Measurements from ENCODE around the gene EXOC1L.

Gene EXOC1L

DNA sequence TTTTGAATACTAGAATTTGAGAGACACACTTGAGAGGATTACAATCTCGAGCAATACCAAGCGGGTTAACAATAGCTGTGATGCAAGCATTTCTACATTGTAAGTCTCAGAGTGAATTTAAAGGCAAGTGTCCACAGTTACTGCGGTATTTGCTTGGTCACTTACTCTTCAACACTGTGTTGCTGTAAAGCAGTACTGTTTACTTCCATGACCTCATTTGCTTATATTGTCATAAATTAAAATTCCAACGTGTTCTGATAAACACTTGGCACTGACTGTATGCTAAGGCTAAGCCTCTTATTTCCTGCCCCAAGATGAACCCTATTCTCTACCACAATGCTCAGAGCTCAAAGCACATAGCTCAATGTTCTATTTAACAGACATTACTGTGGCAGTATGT lies 11.1 kb downstream of the EXOC1L start:
- H3K9me3 ChIP-seq (ENCODE audit: control insufficient read depth, insufficient read depth, low read length): no peaks in the 10 kb centered on the region
- H3K4me2 ChIP-seq (ENCODE audit: low read length): no peak overlapping the region
- no peak overlapping the region for H3K27ac ChIP-seq (ENCODE audit: low read depth, low read length)
- no peaks in the 10 kb centered on the region for H3K79me2 ChIP-seq (ENCODE audit: control insufficient read depth, low read length)
- H3K36me3 ChIP-seq (ENCODE audit: control insufficient read depth, low read length): no peaks in the 10 kb centered on the region
- H3K4me3 ChIP-seq (ENCODE audit: low read length): no peak overlapping the region
- no peaks in the 10 kb centered on the region for H3F3A ChIP-seq (ENCODE audit: control insufficient read depth, insufficient read depth)
- H4K20me1 ChIP-seq (ENCODE audit: control insufficient read depth, insufficient read depth, low read depth, low read length): no peaks in the 10 kb centered on the region
- no peaks in the 10 kb centered on the region for H3K27me3 ChIP-seq (ENCODE audit: control insufficient read depth, low read length)
- H3K9me2 ChIP-seq (replicated peaks; ENCODE audit: control insufficient read depth, low read length): no peaks in the 10 kb centered on the region
- no peak for TF ChIP-seq EZH2phosphoT487 (IDR thresholded peaks at IDR 0.05; ENCODE audit: borderline replicate concordance, low read length)
- TF ChIP-seq, protein P1, sequence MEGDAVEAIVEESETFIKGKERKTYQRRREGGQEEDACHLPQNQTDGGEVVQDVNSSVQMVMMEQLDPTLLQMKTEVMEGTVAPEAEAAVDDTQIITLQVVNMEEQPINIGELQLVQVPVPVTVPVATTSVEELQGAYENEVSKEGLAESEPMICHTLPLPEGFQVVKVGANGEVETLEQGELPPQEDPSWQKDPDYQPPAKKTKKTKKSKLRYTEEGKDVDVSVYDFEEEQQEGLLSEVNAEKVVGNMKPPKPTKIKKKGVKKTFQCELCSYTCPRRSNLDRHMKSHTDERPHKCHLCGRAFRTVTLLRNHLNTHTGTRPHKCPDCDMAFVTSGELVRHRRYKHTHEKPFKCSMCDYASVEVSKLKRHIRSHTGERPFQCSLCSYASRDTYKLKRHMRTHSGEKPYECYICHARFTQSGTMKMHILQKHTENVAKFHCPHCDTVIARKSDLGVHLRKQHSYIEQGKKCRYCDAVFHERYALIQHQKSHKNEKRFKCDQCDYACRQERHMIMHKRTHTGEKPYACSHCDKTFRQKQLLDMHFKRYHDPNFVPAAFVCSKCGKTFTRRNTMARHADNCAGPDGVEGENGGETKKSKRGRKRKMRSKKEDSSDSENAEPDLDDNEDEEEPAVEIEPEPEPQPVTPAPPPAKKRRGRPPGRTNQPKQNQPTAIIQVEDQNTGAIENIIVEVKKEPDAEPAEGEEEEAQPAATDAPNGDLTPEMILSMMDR (IDR thresholded peaks at IDR 0.05; ENCODE audit: low read depth, low read length, poor library complexity, severe bottlenecking): no peak
- no peaks in the 10 kb centered on the region for H3K4me1 ChIP-seq (ENCODE audit: control insufficient read depth, low read length)

DNA sequence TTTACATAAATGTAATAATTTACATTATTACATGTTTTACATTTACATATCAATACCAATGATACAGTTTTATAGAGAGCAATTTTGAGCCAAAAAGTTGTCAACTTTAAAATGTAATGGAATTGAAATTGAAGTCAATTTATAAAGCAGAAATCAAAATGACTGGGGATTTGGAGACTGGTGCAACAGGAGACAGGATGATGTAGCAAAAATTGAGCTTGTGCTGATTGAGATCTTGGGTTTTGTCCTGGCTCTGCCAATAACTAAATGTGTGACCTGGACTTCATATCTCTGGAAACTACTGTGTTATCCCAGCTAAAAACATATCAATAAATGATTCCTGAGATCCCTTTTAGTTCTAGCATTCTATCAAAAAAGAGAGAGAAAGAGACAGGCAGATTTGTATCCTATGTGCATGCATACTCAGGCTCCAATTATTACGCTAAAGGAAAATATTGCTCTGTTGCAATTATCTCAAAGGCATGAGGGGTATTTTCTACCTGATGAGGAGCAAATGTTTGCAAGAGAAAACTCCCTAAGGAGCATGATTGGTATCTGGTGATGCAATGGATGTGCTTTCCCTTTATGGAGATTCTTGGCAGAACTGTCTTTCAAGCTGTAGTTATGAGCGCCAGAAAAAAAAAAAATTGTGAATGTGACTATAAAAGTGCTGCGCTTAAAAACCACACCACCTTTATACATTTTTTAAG lies 14.7 kb downstream of the EXOC1L start:
- Histone ChIP-seq H3K27me3 (ENCODE audit: control insufficient read depth, low read length) (no peaks in the 10 kb centered on the region), H3F3A (ENCODE audit: control insufficient read depth, insufficient read depth) (no peaks in the 10 kb centered on the region), H3K27ac (ENCODE audit: low read depth, low read length) (no peak overlapping the region), H3K4me3 (ENCODE audit: low read length) (no peak overlapping the region), H3K9me2 (replicated peaks; ENCODE audit: control insufficient read depth, low read length) (no peaks in the 10 kb centered on the region), H4K20me1 (ENCODE audit: control insufficient read depth, insufficient read depth, low read depth, low read length) (no peaks in the 10 kb centered on the region), H3K4me1 (ENCODE audit: control insufficient read depth, low read length) (no peaks in the 10 kb centered on the region), H3K79me2 (ENCODE audit: control insufficient read depth, low read length) (no peaks in the 10 kb centered on the region), H3K9me3 (ENCODE audit: control insufficient read depth, insufficient read depth, low read length) (peaks cover 3% of the 10 kb centered on the region; the same call in 1 of the 2 replicates), H3K36me3 (ENCODE audit: control insufficient read depth, low read length) (no peaks in the 10 kb centered on the region), H3K4me2 (ENCODE audit: low read length) (no peak overlapping the region)
- TF ChIP-seq, protein P1 (IDR thresholded peaks at IDR 0.05; ENCODE audit: low read depth, low read length, poor library complexity, severe bottlenecking): no peak
- TF ChIP-seq EZH2phosphoT487 (IDR thresholded peaks at IDR 0.05; ENCODE audit: borderline replicate concordance, low read length): no peak

DNA sequence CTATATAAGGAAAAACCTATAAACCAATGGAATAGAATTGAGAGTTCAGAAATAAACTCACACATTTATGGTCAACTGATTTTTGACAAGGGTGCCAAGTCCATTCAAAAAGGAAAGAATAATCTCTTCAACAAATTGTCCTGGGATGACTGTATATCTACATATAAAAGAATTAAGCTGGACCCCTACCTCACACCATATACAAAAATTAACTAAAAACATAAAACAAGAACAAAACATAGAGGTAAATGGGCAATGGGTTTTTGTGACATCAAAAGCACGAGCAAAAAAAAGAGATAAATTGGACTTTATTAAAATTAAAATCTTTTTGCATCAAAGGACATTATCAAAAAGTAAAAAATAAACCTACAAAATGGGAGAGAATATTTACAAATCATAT lies 18.3 kb downstream of the EXOC1L start:
- no peaks in the 10 kb centered on the region for H4K20me1 ChIP-seq (ENCODE audit: control insufficient read depth, insufficient read depth, low read depth, low read length)
- no peak overlapping the region for H3K4me2 ChIP-seq (ENCODE audit: low read length)
- no peak overlapping the region for H3K4me3 ChIP-seq (ENCODE audit: low read length)
- no peaks in the 10 kb centered on the region for H3F3A ChIP-seq (ENCODE audit: control insufficient read depth, insufficient read depth)
- TF ChIP-seq, protein P1 (IDR thresholded peaks at IDR 0.05; ENCODE audit: low read depth, low read length, poor library complexity, severe bottlenecking): no peak
- no peak for TF ChIP-seq EZH2phosphoT487 (IDR thresholded peaks at IDR 0.05; ENCODE audit: borderline replicate concordance, low read length)
- H3K27ac ChIP-seq (ENCODE audit: low read depth, low read length): no peak overlapping the region
- no peaks in the 10 kb centered on the region for H3K9me2 ChIP-seq (replicated peaks; ENCODE audit: control insufficient read depth, low read length)
- peaks cover 8% of the 10 kb centered on the region; the same call in 1 of the 2 replicates for H3K9me3 ChIP-seq (ENCODE audit: control insufficient read depth, insufficient read depth, low read length)
- no peaks in the 10 kb centered on the region for H3K27me3 ChIP-seq (ENCODE audit: control insufficient read depth, low read length)
- no peaks in the 10 kb centered on the region for H3K36me3 ChIP-seq (ENCODE audit: control insufficient read depth, low read length)
- no peaks in the 10 kb centered on the region for H3K4me1 ChIP-seq (ENCODE audit: control insufficient read depth, low read length)
- H3K79me2 ChIP-seq (ENCODE audit: control insufficient read depth, low read length): no peaks in the 10 kb centered on the region
